ENCODE measurements around the gene CACNA1B.
"Not testable (repeated sequence)": the region's sequence is repeated elsewhere in the genome, so short reads cannot be mapped to it uniquely, and the experiment has no call there.

The CACNA1B gene

DNA sequence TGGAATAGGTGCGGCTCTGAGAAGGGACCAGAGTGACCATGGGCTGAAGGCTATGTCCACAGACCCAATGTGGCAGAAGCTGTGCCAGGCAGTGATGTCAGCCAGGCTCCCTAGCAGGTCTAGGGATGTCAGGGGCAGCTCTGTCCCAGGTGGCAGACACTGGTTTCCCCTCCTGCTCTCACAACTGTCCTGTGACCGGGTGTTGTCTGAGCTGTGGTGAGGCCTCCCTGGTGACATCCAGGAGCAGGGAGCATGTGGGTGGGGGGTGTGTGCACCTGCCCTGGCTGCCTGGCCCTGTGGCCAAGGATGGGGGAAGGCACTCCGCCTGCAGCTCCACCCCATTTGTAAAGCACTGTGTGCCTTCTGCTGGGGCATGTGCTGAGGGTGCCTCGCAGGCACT, 257.0 kb downstream of the CACNA1B start:
- not testable (repeated sequence) for H3K9me3 ChIP-seq (replicated peaks; ENCODE audit: insufficient read depth, low read length); H3K79me2 ChIP-seq (ENCODE audit: low read length); H3K36me3 ChIP-seq (replicated peaks; ENCODE audit: insufficient read depth, low read length); H3K9ac ChIP-seq (ENCODE audit: low read length); H4K20me1 ChIP-seq (ENCODE audit: insufficient read depth, low read length); DNase-seq; H3K27ac ChIP-seq (ENCODE audit: low read length); H3K4me3 ChIP-seq (ENCODE audit: low read length); H3F3A ChIP-seq (ENCODE audit: insufficient read depth, low read length); H3K4me2 ChIP-seq (ENCODE audit: low read depth, low read length); H3K27me3 ChIP-seq (replicated peaks; ENCODE audit: insufficient read depth, low read length); H3K9me2 ChIP-seq (replicated peaks; ENCODE audit: insufficient read depth, low read length); H3K4me1 ChIP-seq (ENCODE audit: low read length); H2AFZ ChIP-seq (ENCODE audit: low read length)

DNA sequence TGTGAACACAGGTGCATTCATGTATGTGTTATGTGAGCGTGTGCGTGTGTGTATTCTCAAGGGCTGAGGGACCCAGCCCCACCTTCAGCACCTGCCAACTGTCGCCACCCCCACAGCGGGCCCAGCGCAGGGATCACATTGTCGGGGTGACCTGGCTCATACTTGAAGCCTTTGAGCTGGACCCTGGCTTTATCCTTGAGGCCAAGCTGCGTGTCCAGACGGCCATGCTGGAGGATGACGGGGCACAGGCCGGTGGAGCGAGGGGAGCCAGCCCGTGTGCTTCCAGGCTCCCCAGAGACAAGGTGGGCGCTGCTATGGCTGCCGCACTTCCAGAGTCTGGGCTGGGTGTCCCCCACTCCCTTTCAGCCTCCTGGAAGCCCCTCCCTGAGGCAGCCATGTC, 261.5 kb downstream of the CACNA1B start:
- not testable (repeated sequence) for H3K9ac ChIP-seq (ENCODE audit: low read length); H2AFZ ChIP-seq (ENCODE audit: low read length); H4K20me1 ChIP-seq (ENCODE audit: insufficient read depth, low read length); H3K4me1 ChIP-seq (ENCODE audit: low read length); DNase-seq; H3K9me2 ChIP-seq (replicated peaks; ENCODE audit: insufficient read depth, low read length); H3K4me2 ChIP-seq (ENCODE audit: low read depth, low read length); H3K4me3 ChIP-seq (ENCODE audit: low read length); H3K9me3 ChIP-seq (replicated peaks; ENCODE audit: insufficient read depth, low read length); H3F3A ChIP-seq (ENCODE audit: insufficient read depth, low read length); H3K27me3 ChIP-seq (replicated peaks; ENCODE audit: insufficient read depth, low read length); H3K36me3 ChIP-seq (replicated peaks; ENCODE audit: insufficient read depth, low read length); H3K79me2 ChIP-seq (ENCODE audit: low read length); H3K27ac ChIP-seq (ENCODE audit: low read length)

DNA sequence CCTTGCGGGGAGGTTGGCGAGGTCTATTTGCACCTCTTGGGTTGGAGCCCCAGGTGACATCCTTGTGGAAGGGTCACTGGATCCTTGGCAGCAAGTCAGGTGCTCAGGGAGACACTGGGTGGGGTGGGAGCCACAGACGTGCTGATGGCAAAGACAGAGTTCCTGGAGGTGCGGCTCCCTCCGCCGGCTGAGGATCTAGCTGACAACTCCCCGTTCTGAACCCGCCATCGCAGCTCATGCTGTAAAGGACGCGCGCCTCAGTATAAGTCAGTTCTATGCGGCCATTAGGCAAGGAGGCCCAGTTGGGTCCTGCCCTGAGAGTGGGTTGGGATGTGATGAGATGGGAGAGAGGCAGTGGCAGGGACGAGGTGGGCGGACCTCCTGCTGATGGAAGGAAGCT, 263.4 kb downstream of the CACNA1B start:
- not testable (repeated sequence) for H3K4me1 ChIP-seq (ENCODE audit: low read length); DNase-seq; H2AFZ ChIP-seq (ENCODE audit: low read length); H3K4me3 ChIP-seq (ENCODE audit: low read length); H3K79me2 ChIP-seq (ENCODE audit: low read length); H3K9me3 ChIP-seq (replicated peaks; ENCODE audit: insufficient read depth, low read length); H3K9ac ChIP-seq (ENCODE audit: low read length); H3K4me2 ChIP-seq (ENCODE audit: low read depth, low read length); H3K9me2 ChIP-seq (replicated peaks; ENCODE audit: insufficient read depth, low read length); H3F3A ChIP-seq (ENCODE audit: insufficient read depth, low read length); H3K27ac ChIP-seq (ENCODE audit: low read length); H3K27me3 ChIP-seq (replicated peaks; ENCODE audit: insufficient read depth, low read length); H4K20me1 ChIP-seq (ENCODE audit: insufficient read depth, low read length); H3K36me3 ChIP-seq (replicated peaks; ENCODE audit: insufficient read depth, low read length)

- not testable (repeated sequence) for H4K20me1 ChIP-seq (ENCODE audit: insufficient read depth, low read length); H3F3A ChIP-seq (ENCODE audit: insufficient read depth, low read length); H3K4me3 ChIP-seq (ENCODE audit: low read length); H3K79me2 ChIP-seq (ENCODE audit: low read length); H3K27me3 ChIP-seq (replicated peaks; ENCODE audit: insufficient read depth, low read length); H2AFZ ChIP-seq (ENCODE audit: low read length); DNase-seq; H3K36me3 ChIP-seq (replicated peaks; ENCODE audit: insufficient read depth, low read length); H3K9me3 ChIP-seq (replicated peaks; ENCODE audit: insufficient read depth, low read length); H3K4me1 ChIP-seq (ENCODE audit: low read length); H3K9me2 ChIP-seq (replicated peaks; ENCODE audit: insufficient read depth, low read length); H3K9ac ChIP-seq (ENCODE audit: low read length); H3K27ac ChIP-seq (ENCODE audit: low read length); H3K4me2 ChIP-seq (ENCODE audit: low read depth, low read length)
Observed at GRCh38 chr9:138142528-138143244, 265.1 kb downstream of the CACNA1B start.

DNA sequence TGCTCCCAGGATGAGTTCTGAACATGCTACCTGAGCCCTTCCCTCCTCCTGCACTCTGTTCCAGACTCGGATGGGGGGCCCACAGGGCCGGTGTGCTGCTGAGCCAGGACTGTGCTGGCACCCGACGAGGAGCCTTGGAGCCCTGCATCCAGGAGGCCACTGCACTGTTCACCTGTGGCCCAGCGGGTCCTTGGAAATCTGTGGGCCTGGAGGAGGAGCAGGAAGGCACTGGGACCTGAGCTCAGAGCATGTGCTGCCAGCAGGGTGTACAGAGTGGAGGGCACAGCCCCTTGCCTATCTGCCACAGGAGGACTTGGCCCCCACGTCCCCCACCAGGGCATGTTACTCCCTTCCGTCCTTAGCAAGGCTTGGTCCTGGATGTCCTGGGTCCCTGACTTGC, 265.9 kb downstream of the CACNA1B start:
- H3K4me2 ChIP-seq (ENCODE audit: low read depth, low read length); H4K20me1 ChIP-seq (ENCODE audit: insufficient read depth, low read length); H3K27me3 ChIP-seq (replicated peaks; ENCODE audit: insufficient read depth, low read length); H3K9me3 ChIP-seq (replicated peaks; ENCODE audit: insufficient read depth, low read length); H3K36me3 ChIP-seq (replicated peaks; ENCODE audit: insufficient read depth, low read length); H3K79me2 ChIP-seq (ENCODE audit: low read length); H3K27ac ChIP-seq (ENCODE audit: low read length); H3K4me3 ChIP-seq (ENCODE audit: low read length); DNase-seq; H3K4me1 ChIP-seq (ENCODE audit: low read length); H2AFZ ChIP-seq (ENCODE audit: low read length); H3K9me2 ChIP-seq (replicated peaks; ENCODE audit: insufficient read depth, low read length); H3K9ac ChIP-seq (ENCODE audit: low read length); H3F3A ChIP-seq (ENCODE audit: insufficient read depth, low read length): not testable (repeated sequence)

- not testable (repeated sequence) for H4K20me1 ChIP-seq (ENCODE audit: insufficient read depth, low read length); H3F3A ChIP-seq (ENCODE audit: insufficient read depth, low read length); DNase-seq; H3K9me3 ChIP-seq (replicated peaks; ENCODE audit: insufficient read depth, low read length); H3K79me2 ChIP-seq (ENCODE audit: low read length); H3K9ac ChIP-seq (ENCODE audit: low read length); H3K27me3 ChIP-seq (replicated peaks; ENCODE audit: insufficient read depth, low read length); H3K4me2 ChIP-seq (ENCODE audit: low read depth, low read length); H3K4me1 ChIP-seq (ENCODE audit: low read length); H3K9me2 ChIP-seq (replicated peaks; ENCODE audit: insufficient read depth, low read length); H3K27ac ChIP-seq (ENCODE audit: low read length); H2AFZ ChIP-seq (ENCODE audit: low read length); H3K36me3 ChIP-seq (replicated peaks; ENCODE audit: insufficient read depth, low read length); H3K4me3 ChIP-seq (ENCODE audit: low read length)
- TF ChIP-seq CTCF (IDR thresholded peaks at IDR 0.05; ENCODE audit: low read length) = peak; percentile 22
Observed at GRCh38 chr9:138147556-138147955, 270.0 kb downstream of the CACNA1B start.
